MCF 10A (cell line): Measurements from ENCODE around the gene ARRDC5. TPM values are rescaled to one million over a fixed set of nuclear protein-coding genes. Genes with fewer than 3 reads are reported as not detected.

Experiments used
- BruUV-seq: library from RNA; stranded (reverse); fragments of 400-500 nt; replicated peaks from 2 replicates; lab custom pipeline; 2021; lab: Mats Ljungman, UMichigan
- CTCF ChIA-PET: fragments of 300-600 bp; sonication (Branson Sonifier 250); formaldehyde crosslinking; extraction: SDS; loops from one replicate; lab custom pipeline; 2021; ENCODE audit warnings: antibody characterized with exemption, inconsistent platforms; lab: Yijun Ruan, JAX
- POLR2A ChIA-PET: fragments of 300-600, 350-650 bp; sonication (Branson Sonifier 250); formaldehyde crosslinking; extraction: SDS; loops from one replicate; lab custom pipeline; 2020; ENCODE audit warnings: antibody characterized with exemption, inconsistent platforms; lab: Yijun Ruan, JAX
- DNase-seq: peaks from one replicate; pipeline ENCODE4 v3.0.0-alpha.2; 2018; ENCODE audit not compliant: unreplicated experiment
- H3K27ac Mint-ChIP-seq: one replicate; pipeline ENCODE4 v1.8.0; 2022; ENCODE audit warnings: mild to moderate bottlenecking, low read depth, mixed read lengths; ENCODE audit not compliant: unreplicated experiment
- H3K27me3 Mint-ChIP-seq: one replicate; pipeline ENCODE4 v1.8.0; 2022; ENCODE audit warnings: mixed read lengths; ENCODE audit not compliant: insufficient read depth, unreplicated experiment
- H3K36me3 Mint-ChIP-seq: one replicate; pipeline ENCODE4 v1.8.0; 2022; ENCODE audit warnings: mild to moderate bottlenecking, moderate library complexity, mixed read lengths; ENCODE audit not compliant: insufficient read depth, unreplicated experiment
- H3K4me1 Mint-ChIP-seq: one replicate; pipeline ENCODE4 v1.8.0; 2022; ENCODE audit warnings: mixed read lengths; ENCODE audit not compliant: insufficient read depth, unreplicated experiment
- H3K4me3 Mint-ChIP-seq: one replicate; pipeline ENCODE4 v1.8.0; 2022; ENCODE audit warnings: mild to moderate bottlenecking, moderate library complexity, mixed read lengths; ENCODE audit not compliant: unreplicated experiment
- H3K9me3 Mint-ChIP-seq: one replicate; pipeline ENCODE4 v1.8.0; 2022; ENCODE audit warnings: mixed read lengths; ENCODE audit not compliant: unreplicated experiment
- CTCF ChIP-seq: fragments of 200-600 bp; IDR thresholded peaks from one replicate; pipeline ENCODE4 v1.8.0; 2022; ENCODE audit warnings: antibody characterized with exemption, mild to moderate bottlenecking; ENCODE audit not compliant: unreplicated experiment
- intact Hi-C: fragments of 100-400 bp; cut with micrococcal nuclease; formaldehyde crosslinking; loops from 2 replicates; pipeline ENCODE4 v1.14.1; 2022
- total RNA-seq: library from RNA; stranded (reverse); gene quantifications from 2 replicates; pipeline ENCODE4 v1.2.3, GENCODE V29; 2022

ARRDC5 gene
- total RNA-seq, 1 experiment from 2014 or later, result not detected

GRCh38 chr19:4911786-4912672 lies 9.3 kb upstream of the ARRDC5 start:
- intact Hi-C loops, result loop anchor here (1.0 to 10.0 kb wide), 5 partner anchors 40 to 187 kb away; partner anchors contain the start of gene DPP9
- no peaks in the 10 kb centered on the region for H3K27me3 Mint-ChIP-seq
- no TSS peak for BruUV-seq
- peaks cover 26% of the 10 kb centered on the region for H3K4me1 Mint-ChIP-seq
- H3K4me3 Mint-ChIP-seq, result peak overlapping the region; percentile 65
- H3K27ac Mint-ChIP-seq, result peak overlapping the region; percentile 85
- H3K36me3 Mint-ChIP-seq, result peaks cover 18% of the 10 kb centered on the region
- TF ChIP-seq CTCF, result peak; percentile 54
- CTCF ChIA-PET, result interaction anchor here (0.5 to 4.5 kb wide), 34 partner anchors 10 to 677 kb away, joined by 3 to 93 read pairs (median 4); partner anchors contain the start of genes ARRDC5, FEM1A and PLIN3
- peak; percentile 99 for DNase-seq
- H3K9me3 Mint-ChIP-seq, result no peaks in the 10 kb centered on the region
- POLR2A ChIA-PET, result interaction anchor here (0.5 to 5.8 kb wide), 23 partner anchors 16 to 711 kb away, joined by 3 to 98 read pairs (median 4); partner anchors contain the start of genes DPP9, KDM4B, PLIN3 and SAFB

- Mint-ChIP-seq H3K4me1 (peaks cover 26% of the 10 kb centered on the region), H3K9me3 (no peaks in the 10 kb centered on the region), H3K36me3 (peaks cover 12% of the 10 kb centered on the region), H3K27ac (peak overlapping the region; percentile 85), H3K27me3 (no peaks in the 10 kb centered on the region), H3K4me3 (peak overlapping the region; percentile 65)
- TSS peak; percentile 72 for BruUV-seq
- ChIA-PET CTCF (interaction anchor here (0.5 to 4.5 kb wide), 22 partner anchors 9 to 626 kb away, joined by 3 to 93 read pairs (median 5); partner anchors contain the start of genes ARRDC5 and PLIN3), POLR2A (interaction anchor here (0.6 to 5.8 kb wide), 18 partner anchors 13 to 712 kb away, joined by 3 to 98 read pairs (median 6); partner anchors contain the start of genes DPP9, KDM4B, PLIN3 and SAFB)
- DNase-seq, result peak; percentile 30
- intact Hi-C loops, result loop anchor here (5.0 to 10.0 kb wide), 2 partner anchors 61 to 187 kb away; partner anchors contain the start of gene DPP9
- no peak for TF ChIP-seq CTCF
Observed at GRCh38 chr19:4911314-4911713, 8.6 kb upstream of the ARRDC5 start.

DNA sequence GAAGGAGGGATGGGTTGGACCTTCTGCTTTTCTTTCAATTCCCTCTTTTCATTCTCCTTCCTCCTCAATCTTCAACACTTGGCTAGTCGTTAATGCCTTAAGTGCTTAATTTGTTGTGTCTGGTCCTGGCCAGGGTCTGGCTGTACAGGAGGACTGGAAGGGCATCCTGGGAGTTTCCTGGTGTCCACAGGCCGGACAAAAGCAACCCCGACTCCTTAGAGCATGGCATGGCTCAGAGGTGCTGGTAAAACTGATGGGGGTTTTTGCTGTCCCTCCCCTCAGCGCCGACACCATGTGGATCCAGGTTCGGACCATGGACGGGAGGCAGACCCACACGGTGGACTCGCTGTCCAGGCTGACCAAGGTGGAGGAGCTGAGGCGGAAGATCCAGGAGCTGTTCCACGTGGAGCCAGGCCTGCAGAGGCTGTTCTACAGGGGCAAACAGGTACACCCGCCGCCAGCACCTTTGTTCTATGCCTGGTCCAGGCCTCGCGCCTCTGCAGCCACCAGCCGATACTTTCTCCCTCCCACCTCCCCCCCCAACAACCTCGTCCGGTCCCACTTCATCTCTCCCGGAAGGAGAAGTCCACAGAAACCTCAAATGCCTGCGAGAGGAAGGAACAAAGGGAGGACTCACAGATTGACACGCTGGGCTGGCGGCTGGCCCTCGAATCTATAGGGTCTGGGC lies 8.0 kb upstream of the ARRDC5 start:
- ChIA-PET POLR2A (interaction anchor here (0.6 to 5.8 kb wide), 15 partner anchors 12 to 713 kb away, joined by 3 to 98 read pairs (median 9); partner anchors contain the start of genes DPP9, KDM4B, PLIN3 and SAFB), CTCF (interaction anchor here (0.5 to 4.5 kb wide), 17 partner anchors 8 to 626 kb away, joined by 3 to 93 read pairs (median 4); partner anchors contain the start of genes ARRDC5 and PLIN3)
- intact Hi-C loops, result loop anchor here (5.0 to 10.0 kb wide), 2 partner anchors 62 to 186 kb away; partner anchors contain the start of gene DPP9
- peaks cover 6% of the 10 kb centered on the region for H3K36me3 Mint-ChIP-seq
- TF ChIP-seq CTCF, result no peak
- no peaks in the 10 kb centered on the region for H3K9me3 Mint-ChIP-seq
- DNase-seq, result peak; percentile 66
- H3K27ac Mint-ChIP-seq, result peak overlapping the region; percentile 85
- H3K4me1 Mint-ChIP-seq, result peaks cover 26% of the 10 kb centered on the region
- BruUV-seq, result no TSS peak
- H3K4me3 Mint-ChIP-seq, result peak overlapping the region; percentile 65
- H3K27me3 Mint-ChIP-seq, result no peaks in the 10 kb centered on the region
